ENCODE data around the gene ZFP64.

Gene ZFP64

DNA sequence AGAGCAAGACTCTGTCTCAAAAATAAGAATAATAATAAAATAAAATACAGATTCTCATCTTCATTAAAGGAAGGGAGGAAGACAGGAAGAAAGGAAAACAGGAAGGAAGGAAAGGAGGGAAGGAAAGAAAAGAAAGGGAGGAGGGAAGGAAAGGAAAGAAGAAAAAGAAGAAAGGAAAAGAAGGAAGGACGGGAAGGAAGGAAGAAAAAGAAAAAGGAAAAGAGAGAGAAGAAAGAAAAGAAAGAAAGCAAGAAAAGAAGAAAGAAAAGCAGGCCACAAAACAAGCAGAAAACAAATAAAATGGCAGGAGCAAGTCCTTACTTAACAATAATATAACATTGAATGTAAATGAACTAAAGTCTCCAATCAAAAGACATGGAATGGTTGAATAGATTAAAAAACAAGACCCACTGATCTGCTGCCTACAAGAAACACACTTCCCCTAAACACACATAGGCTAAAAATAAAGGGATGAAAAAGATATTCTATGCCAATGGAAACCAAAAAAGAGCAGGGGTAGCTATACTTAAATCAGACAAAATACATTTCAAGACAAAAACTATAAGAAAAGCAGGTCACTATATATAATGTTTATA lies 60.4 kb downstream of the ZFP64 start:
- H3K27ac ChIP-seq (ENCODE audit: low read length), result no peak overlapping the region
- no peaks in the 10 kb centered on the region for H3K27me3 ChIP-seq (ENCODE audit: low read depth, low read length)
- no peak overlapping the region for H2AFZ ChIP-seq (ENCODE audit: low read depth, low read length)
- peaks cover 6% of the 10 kb centered on the region for H3K4me1 ChIP-seq (ENCODE audit: low read length)
- no peaks in the 10 kb centered on the region for H4K20me1 ChIP-seq (ENCODE audit: insufficient read depth, low read length)
- no peaks in the 10 kb centered on the region for H3K9me3 ChIP-seq (ENCODE audit: insufficient read depth, low read length)
- TF ChIP-seq EZH2phosphoT487 (IDR thresholded peaks at IDR 0.05; ENCODE audit: low read depth) (no peak), CTCF (IDR thresholded peaks at IDR 0.05; ENCODE audit: low read depth, low read length) (no peak)
- H3K4me3 ChIP-seq (ENCODE audit: low read length), result no peak overlapping the region
- no peak overlapping the region for H3K4me2 ChIP-seq (ENCODE audit: low read length)
- H3K79me2 ChIP-seq (ENCODE audit: low read length), result no peaks in the 10 kb centered on the region
- no peak overlapping the region for H3K9ac ChIP-seq (ENCODE audit: low read length)
- no peaks in the 10 kb centered on the region for H3K36me3 ChIP-seq (replicated peaks; ENCODE audit: low read depth, low read length)

GRCh38 chr20:52130406-52130805 lies 61.2 kb downstream of the ZFP64 start:
- Histone ChIP-seq H3K27me3 (ENCODE audit: low read depth, low read length) (no peaks in the 10 kb centered on the region), H3K9ac (ENCODE audit: low read length) (no peak overlapping the region), H3K79me2 (ENCODE audit: low read length) (no peaks in the 10 kb centered on the region), H3K27ac (ENCODE audit: low read length) (no peak overlapping the region), H4K20me1 (ENCODE audit: insufficient read depth, low read length) (no peaks in the 10 kb centered on the region), H3K9me3 (ENCODE audit: insufficient read depth, low read length) (no peaks in the 10 kb centered on the region), H3K4me2 (ENCODE audit: low read length) (no peak overlapping the region), H3K4me1 (ENCODE audit: low read length) (peaks cover 6% of the 10 kb centered on the region), H3K36me3 (replicated peaks; ENCODE audit: low read depth, low read length) (no peaks in the 10 kb centered on the region), H2AFZ (ENCODE audit: low read depth, low read length) (no peak overlapping the region), H3K4me3 (ENCODE audit: low read length) (no peak overlapping the region)
- no peak for TF ChIP-seq EZH2phosphoT487 (IDR thresholded peaks at IDR 0.05; ENCODE audit: low read depth)

DNA sequence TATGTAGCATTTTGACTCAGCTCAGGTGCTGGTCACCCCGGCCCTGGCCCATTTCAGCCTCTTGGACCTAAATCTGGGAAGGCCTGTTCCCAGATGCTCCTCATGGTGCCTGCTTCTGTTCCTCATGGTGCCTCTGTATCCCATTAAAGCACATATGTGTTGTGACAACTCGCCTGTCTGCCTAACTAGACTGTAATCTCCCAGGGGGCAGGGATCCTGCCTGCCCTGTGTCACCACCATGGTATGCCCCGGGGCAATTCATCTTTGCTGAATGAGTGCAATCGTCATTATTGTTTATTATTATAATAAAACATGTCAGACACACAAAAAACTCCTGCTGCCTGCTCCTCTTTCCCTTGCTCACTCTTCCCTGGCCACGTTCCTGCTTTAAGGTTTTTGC lies 62.0 kb downstream of the ZFP64 start:
- Histone ChIP-seq H3K9ac (ENCODE audit: low read length) (no peak overlapping the region), H3K27me3 (ENCODE audit: low read depth, low read length) (no peaks in the 10 kb centered on the region), H3K4me2 (ENCODE audit: low read length) (no peak overlapping the region), H3K4me3 (ENCODE audit: low read length) (no peak overlapping the region), H3K4me1 (ENCODE audit: low read length) (peaks cover 6% of the 10 kb centered on the region), H2AFZ (ENCODE audit: low read depth, low read length) (no peak overlapping the region), H3K27ac (ENCODE audit: low read length) (no peak overlapping the region), H3K36me3 (replicated peaks; ENCODE audit: low read depth, low read length) (no peaks in the 10 kb centered on the region), H4K20me1 (ENCODE audit: insufficient read depth, low read length) (no peaks in the 10 kb centered on the region), H3K9me3 (ENCODE audit: insufficient read depth, low read length) (no peaks in the 10 kb centered on the region), H3K79me2 (ENCODE audit: low read length) (no peaks in the 10 kb centered on the region)
- TF ChIP-seq EZH2phosphoT487 (IDR thresholded peaks at IDR 0.05; ENCODE audit: low read depth) (no peak), CTCF (IDR thresholded peaks at IDR 0.05; ENCODE audit: low read depth, low read length) (no peak)

DNA sequence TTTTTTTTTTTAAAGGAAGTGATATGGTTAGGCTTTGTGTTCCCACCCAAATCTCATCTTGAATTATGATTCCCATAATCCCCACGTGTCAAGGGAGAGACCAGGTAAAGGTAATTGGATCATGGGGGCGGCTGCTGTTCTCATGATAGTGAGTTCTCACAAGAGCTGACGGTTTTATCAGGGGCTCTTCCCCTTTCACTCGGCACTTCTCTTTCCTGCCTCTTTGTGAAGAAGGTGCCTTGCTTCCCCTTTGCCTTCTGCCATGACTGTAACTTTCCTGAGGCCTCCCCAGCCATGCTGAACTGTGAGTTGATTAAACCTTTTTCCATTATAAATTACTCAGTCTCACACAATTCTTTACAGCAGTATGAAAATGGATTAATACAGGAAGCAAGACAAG lies 64.3 kb downstream of the ZFP64 start:
- Histone ChIP-seq H3K9ac (ENCODE audit: low read length) (no peak overlapping the region), H4K20me1 (ENCODE audit: insufficient read depth, low read length) (no peaks in the 10 kb centered on the region), H3K36me3 (replicated peaks; ENCODE audit: low read depth, low read length) (no peaks in the 10 kb centered on the region), H3K4me1 (ENCODE audit: low read length) (peaks cover 6% of the 10 kb centered on the region), H3K79me2 (ENCODE audit: low read length) (no peaks in the 10 kb centered on the region), H3K4me2 (ENCODE audit: low read length) (no peak overlapping the region), H3K9me3 (ENCODE audit: insufficient read depth, low read length) (no peaks in the 10 kb centered on the region), H3K27me3 (ENCODE audit: low read depth, low read length) (no peaks in the 10 kb centered on the region), H3K27ac (ENCODE audit: low read length) (no peak overlapping the region), H3K4me3 (ENCODE audit: low read length) (no peak overlapping the region), H2AFZ (ENCODE audit: low read depth, low read length) (no peak overlapping the region)
- TF ChIP-seq EZH2phosphoT487 (IDR thresholded peaks at IDR 0.05; ENCODE audit: low read depth) (no peak), CTCF (IDR thresholded peaks at IDR 0.05; ENCODE audit: low read depth, low read length) (no peak)
